Neural cell (in vitro differentiated cells): ENCODE results near the gene HMGXB4. TPM values are rescaled to one million over a fixed set of nuclear protein-coding genes. Genes with fewer than 3 reads are reported as not detected.

Source experiments
- H2AFZ ChIP-seq: fragments of 200-600, 300-800 bp; sonication (generic), shearing (Covaris generic); 2 replicates; pipeline ENCODE4 v1.6.0; 2014; ENCODE audit warnings: low read depth, mild to moderate bottlenecking, antibody characterized with exemption, low read length, moderate library complexity
- H3F3A ChIP-seq: fragments of 200-600 bp; shearing (Covaris generic); 2 replicates; pipeline ENCODE4 v1.6.1; 2016; ENCODE audit warnings: mild to moderate bottlenecking, moderate library complexity, mixed read lengths, antibody characterized with exemption, low read length; ENCODE audit not compliant: insufficient read depth, poor library complexity, severe bottlenecking
- H3K27ac ChIP-seq: fragments of 200-600, 300-800 bp; sonication (generic), shearing (Covaris generic); 2 replicates; pipeline ENCODE4 v1.5.1; 2014; ENCODE audit warnings: mild to moderate bottlenecking, low read length, moderate library complexity
- H3K27me3 ChIP-seq: fragments of 300-800, 200-600 bp; sonication (generic), shearing (Covaris generic); 2 replicates; pipeline ENCODE4 v1.6.0; 2014; ENCODE audit warnings: mild to moderate bottlenecking, low read depth, low read length, moderate library complexity; ENCODE audit not compliant: insufficient read depth
- H3K36me3 ChIP-seq: fragments of 300-800, 200-600 bp; sonication (generic), shearing (Covaris generic); 2 replicates; pipeline ENCODE4 v1.5.1; 2014; ENCODE audit warnings: mild to moderate bottlenecking, antibody characterized with exemption, low read length, moderate library complexity; ENCODE audit not compliant: insufficient read depth
- H3K4me2 ChIP-seq: fragments of 300-800, 200-600 bp; sonication (generic), shearing (Covaris generic); 2 replicates; pipeline ENCODE4 v1.6.0; 2014; ENCODE audit warnings: mild to moderate bottlenecking, low read length
- H3K4me3 ChIP-seq: fragments of 300-800, 200-600 bp; sonication (generic), shearing (Covaris generic); 2 replicates; pipeline ENCODE4 v1.5.1; 2014; ENCODE audit warnings: mild to moderate bottlenecking, low read length, moderate library complexity
- H3K79me2 ChIP-seq: fragments of 200-600 bp; shearing (Covaris generic); replicated peaks from 2 replicates; pipeline ENCODE4 v1.6.0; 2014; ENCODE audit warnings: mild to moderate bottlenecking, low read length, moderate library complexity; ENCODE audit not compliant: insufficient read depth
- H3K9ac ChIP-seq: fragments of 300-800, 200-600 bp; sonication (generic), shearing (Covaris generic); 2 replicates; pipeline ENCODE4 v1.6.1; 2016; ENCODE audit warnings: mild to moderate bottlenecking, low read length, mixed read lengths
- H3K9me2 ChIP-seq: fragments of 200-600 bp; shearing (Covaris generic); 2 replicates; pipeline ENCODE4 v1.6.1; 2016; ENCODE audit warnings: mild to moderate bottlenecking, low read length, mixed read lengths; ENCODE audit not compliant: insufficient read depth
- H3K9me3 ChIP-seq: fragments of 200-600, 300-800 bp; sonication (generic), shearing (Covaris generic); 2 replicates; pipeline ENCODE4 v1.6.1; 2016; ENCODE audit warnings: mild to moderate bottlenecking, mixed run types, low read length, moderate library complexity, mixed read lengths
- H4K20me1 ChIP-seq: fragments of 200-600 bp; shearing (Covaris generic); 2 replicates; pipeline ENCODE4 v1.6.1; 2016; ENCODE audit warnings: mild to moderate bottlenecking, mixed run types; ENCODE audit not compliant: insufficient read depth
- EP300 ChIP-seq: fragments of 450-650 bp; conservative IDR thresholded peaks from 2 replicates; pipeline ENCODE4 v1.6.1; 2014; ENCODE audit warnings: antibody characterized with exemption, mild to moderate bottlenecking, moderate library complexity; ENCODE audit not compliant: poor library complexity, severe bottlenecking
- EZH2 ChIP-seq: fragments of 200-600, 300-800 bp; shearing (Covaris generic), sonication (generic); IDR thresholded peaks from 2 replicates; pipeline ENCODE4 v1.6.1; 2014; ENCODE audit warnings: antibody characterized with exemption, low read length, borderline replicate concordance, mild to moderate bottlenecking; ENCODE audit not compliant: insufficient read depth, poor library complexity, severe bottlenecking
- MXI1 ChIP-seq: fragments of 450-650 bp; conservative IDR thresholded peaks from 2 replicates; pipeline ENCODE4 v1.6.1; 2014; ENCODE audit warnings: antibody characterized with exemption, mild to moderate bottlenecking; ENCODE audit not compliant: poor library complexity, severe bottlenecking
- POLR2AphosphoS5 ChIP-seq: IDR thresholded peaks from 2 replicates; pipeline ENCODE4 v1.6.1; 2012
- RAD21 ChIP-seq: fragments of 450-650 bp; conservative IDR thresholded peaks from 2 replicates; pipeline ENCODE4 v1.6.1; 2014; ENCODE audit warnings: antibody characterized with exemption, mild to moderate bottlenecking, moderate library complexity
- SMC3 ChIP-seq: fragments of 450-650 bp; conservative IDR thresholded peaks from 2 replicates; pipeline ENCODE4 v1.6.1; 2014; ENCODE audit warnings: antibody characterized with exemption, mild to moderate bottlenecking, moderate library complexity; ENCODE audit not compliant: poor library complexity
- TAF1 ChIP-seq: IDR thresholded peaks from 2 replicates; pipeline ENCODE4 v1.6.1; 2012; ENCODE audit warnings: low read depth
- polyA plus RNA-seq: library from polyadenylated mRNA; depleted of rRNA; stranded (reverse); fragments of >200 nt; gene quantifications from 2 replicates; pipeline ENCODE4 v1.2.3, GENCODE V29; 2014
- TF ChIP-seq, protein P1 (sequence below): IDR thresholded peaks from 2 replicates; pipeline ENCODE4 v1.6.1; 2012; ENCODE audit warnings: borderline replicate concordance
- TF ChIP-seq, protein P2 (sequence below): fragments of 450-650 bp; IDR thresholded peaks from 2 replicates; pipeline ENCODE4 v1.5.1; 2014; ENCODE audit warnings: antibody characterized with exemption, mild to moderate bottlenecking, moderate library complexity; ENCODE audit not compliant: poor library complexity, severe bottlenecking

HMGXB4 gene
- polyA plus RNA-seq, 1 donor from 2014 or later: 20.0 TPM

DNA sequence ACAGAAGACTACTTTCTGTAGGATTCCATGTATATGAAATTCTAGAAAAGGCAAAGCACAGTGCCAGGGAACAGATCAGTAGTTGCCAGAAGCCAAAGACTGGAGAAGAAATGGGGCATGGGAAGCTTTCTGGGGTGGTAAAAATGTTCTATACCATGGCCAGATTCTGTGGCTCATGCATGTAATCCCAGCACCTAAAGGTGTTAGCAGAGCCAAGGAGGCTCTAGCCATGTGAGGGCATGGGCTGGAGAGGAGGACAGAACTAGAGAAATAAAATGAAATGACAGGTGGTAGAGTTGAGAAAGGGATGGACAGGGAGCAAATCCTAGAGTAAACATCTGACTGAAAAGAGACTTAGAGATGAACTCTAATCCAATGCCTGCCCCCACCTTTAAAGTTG, 26.9 kb upstream of the HMGXB4 start:
- Histone ChIP-seq H3K4me3 (no peak overlapping the region), H3K9me2 (no peaks in the 10 kb centered on the region), H3K36me3 (no peaks in the 10 kb centered on the region), H3F3A (no peaks in the 10 kb centered on the region), H3K4me2 (no peak overlapping the region), H2AFZ (no peak overlapping the region), H4K20me1 (no peaks in the 10 kb centered on the region), H3K9me3 (no peaks in the 10 kb centered on the region), H3K79me2 (no peaks in the 10 kb centered on the region), H3K9ac (no peak overlapping the region), H3K27ac (no peak overlapping the region), H3K27me3 (no peaks in the 10 kb centered on the region)
- TF ChIP-seq POLR2AphosphoS5: no peak
- TF ChIP-seq SMC3: no peak
- TF ChIP-seq EP300: no peak
- no peak for TF ChIP-seq TAF1
- TF ChIP-seq, protein P1, sequence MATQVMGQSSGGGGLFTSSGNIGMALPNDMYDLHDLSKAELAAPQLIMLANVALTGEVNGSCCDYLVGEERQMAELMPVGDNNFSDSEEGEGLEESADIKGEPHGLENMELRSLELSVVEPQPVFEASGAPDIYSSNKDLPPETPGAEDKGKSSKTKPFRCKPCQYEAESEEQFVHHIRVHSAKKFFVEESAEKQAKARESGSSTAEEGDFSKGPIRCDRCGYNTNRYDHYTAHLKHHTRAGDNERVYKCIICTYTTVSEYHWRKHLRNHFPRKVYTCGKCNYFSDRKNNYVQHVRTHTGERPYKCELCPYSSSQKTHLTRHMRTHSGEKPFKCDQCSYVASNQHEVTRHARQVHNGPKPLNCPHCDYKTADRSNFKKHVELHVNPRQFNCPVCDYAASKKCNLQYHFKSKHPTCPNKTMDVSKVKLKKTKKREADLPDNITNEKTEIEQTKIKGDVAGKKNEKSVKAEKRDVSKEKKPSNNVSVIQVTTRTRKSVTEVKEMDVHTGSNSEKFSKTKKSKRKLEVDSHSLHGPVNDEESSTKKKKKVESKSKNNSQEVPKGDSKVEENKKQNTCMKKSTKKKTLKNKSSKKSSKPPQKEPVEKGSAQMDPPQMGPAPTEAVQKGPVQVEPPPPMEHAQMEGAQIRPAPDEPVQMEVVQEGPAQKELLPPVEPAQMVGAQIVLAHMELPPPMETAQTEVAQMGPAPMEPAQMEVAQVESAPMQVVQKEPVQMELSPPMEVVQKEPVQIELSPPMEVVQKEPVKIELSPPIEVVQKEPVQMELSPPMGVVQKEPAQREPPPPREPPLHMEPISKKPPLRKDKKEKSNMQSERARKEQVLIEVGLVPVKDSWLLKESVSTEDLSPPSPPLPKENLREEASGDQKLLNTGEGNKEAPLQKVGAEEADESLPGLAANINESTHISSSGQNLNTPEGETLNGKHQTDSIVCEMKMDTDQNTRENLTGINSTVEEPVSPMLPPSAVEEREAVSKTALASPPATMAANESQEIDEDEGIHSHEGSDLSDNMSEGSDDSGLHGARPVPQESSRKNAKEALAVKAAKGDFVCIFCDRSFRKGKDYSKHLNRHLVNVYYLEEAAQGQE: no peak
- TF ChIP-seq RAD21: no peak
- TF ChIP-seq, protein P2, sequence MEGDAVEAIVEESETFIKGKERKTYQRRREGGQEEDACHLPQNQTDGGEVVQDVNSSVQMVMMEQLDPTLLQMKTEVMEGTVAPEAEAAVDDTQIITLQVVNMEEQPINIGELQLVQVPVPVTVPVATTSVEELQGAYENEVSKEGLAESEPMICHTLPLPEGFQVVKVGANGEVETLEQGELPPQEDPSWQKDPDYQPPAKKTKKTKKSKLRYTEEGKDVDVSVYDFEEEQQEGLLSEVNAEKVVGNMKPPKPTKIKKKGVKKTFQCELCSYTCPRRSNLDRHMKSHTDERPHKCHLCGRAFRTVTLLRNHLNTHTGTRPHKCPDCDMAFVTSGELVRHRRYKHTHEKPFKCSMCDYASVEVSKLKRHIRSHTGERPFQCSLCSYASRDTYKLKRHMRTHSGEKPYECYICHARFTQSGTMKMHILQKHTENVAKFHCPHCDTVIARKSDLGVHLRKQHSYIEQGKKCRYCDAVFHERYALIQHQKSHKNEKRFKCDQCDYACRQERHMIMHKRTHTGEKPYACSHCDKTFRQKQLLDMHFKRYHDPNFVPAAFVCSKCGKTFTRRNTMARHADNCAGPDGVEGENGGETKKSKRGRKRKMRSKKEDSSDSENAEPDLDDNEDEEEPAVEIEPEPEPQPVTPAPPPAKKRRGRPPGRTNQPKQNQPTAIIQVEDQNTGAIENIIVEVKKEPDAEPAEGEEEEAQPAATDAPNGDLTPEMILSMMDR: no peak
- TF ChIP-seq MXI1: no peak
- TF ChIP-seq EZH2: no peak

GRCh38 chr22:35230839-35231584, 26.3 kb upstream of the HMGXB4 start:
- Histone ChIP-seq H3K4me3 (no peak overlapping the region), H3K79me2 (no peaks in the 10 kb centered on the region), H3K36me3 (no peaks in the 10 kb centered on the region), H3K27me3 (no peaks in the 10 kb centered on the region), H4K20me1 (no peaks in the 10 kb centered on the region), H3K27ac (no peak overlapping the region), H3K9me2 (no peaks in the 10 kb centered on the region), H3K9me3 (no peaks in the 10 kb centered on the region), H2AFZ (no peak overlapping the region), H3K9ac (no peak overlapping the region), H3F3A (no peaks in the 10 kb centered on the region), H3K4me2 (no peak overlapping the region)
- TF ChIP-seq, protein P1: no peak
- TF ChIP-seq, protein P2: no peak
- TF ChIP-seq SMC3 (no peak), TAF1 (no peak), MXI1 (no peak), EZH2 (no peak), EP300 (no peak), POLR2AphosphoS5 (no peak), RAD21 (no peak)
